ENCODE measurements around the gene CEP112.

CEP112 gene

DNA sequence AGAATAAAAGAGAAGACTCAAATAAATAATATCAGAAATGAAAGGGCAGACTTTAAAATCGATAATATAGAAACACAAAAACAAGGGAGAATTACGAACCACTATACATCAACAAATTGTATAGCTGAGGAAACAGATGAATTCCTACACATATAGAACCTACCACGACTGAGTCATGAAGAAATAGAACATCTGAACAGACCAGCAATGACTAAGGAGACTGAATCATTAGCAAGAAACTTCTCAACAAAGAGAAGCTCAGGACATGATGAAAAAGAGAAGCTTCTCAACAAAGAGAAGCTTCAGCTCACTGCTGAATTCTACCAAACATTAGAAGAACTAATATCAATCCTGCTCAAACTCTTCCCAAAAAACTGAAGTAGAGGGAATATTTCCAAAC is 255.9 kb downstream of the CEP112 start:
- no peak for DNase-seq (ENCODE audit: low read depth in 2 of 3, low spot score in 1 of 3)

DNA sequence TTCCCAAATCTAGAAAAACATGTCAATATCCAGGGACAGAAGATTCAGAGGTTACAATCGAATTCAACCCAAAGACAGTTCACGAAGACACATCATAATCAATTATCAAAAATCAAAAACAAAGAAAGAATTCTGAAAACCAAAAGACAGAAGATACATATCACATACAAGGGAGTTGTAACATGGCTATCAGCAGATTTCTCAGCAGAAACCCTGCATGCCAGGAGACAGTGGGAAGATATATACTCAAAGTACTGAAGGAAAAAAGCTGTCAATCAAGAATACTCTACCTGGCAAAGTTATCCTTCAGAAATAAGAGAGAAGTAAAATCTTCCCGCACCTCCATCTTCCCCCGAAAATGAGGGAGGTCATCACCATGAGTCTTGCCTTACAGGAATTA is 258.6 kb downstream of the CEP112 start:
- no peak for DNase-seq (ENCODE audit: low read depth in 2 of 3, low spot score in 1 of 3)

DNA sequence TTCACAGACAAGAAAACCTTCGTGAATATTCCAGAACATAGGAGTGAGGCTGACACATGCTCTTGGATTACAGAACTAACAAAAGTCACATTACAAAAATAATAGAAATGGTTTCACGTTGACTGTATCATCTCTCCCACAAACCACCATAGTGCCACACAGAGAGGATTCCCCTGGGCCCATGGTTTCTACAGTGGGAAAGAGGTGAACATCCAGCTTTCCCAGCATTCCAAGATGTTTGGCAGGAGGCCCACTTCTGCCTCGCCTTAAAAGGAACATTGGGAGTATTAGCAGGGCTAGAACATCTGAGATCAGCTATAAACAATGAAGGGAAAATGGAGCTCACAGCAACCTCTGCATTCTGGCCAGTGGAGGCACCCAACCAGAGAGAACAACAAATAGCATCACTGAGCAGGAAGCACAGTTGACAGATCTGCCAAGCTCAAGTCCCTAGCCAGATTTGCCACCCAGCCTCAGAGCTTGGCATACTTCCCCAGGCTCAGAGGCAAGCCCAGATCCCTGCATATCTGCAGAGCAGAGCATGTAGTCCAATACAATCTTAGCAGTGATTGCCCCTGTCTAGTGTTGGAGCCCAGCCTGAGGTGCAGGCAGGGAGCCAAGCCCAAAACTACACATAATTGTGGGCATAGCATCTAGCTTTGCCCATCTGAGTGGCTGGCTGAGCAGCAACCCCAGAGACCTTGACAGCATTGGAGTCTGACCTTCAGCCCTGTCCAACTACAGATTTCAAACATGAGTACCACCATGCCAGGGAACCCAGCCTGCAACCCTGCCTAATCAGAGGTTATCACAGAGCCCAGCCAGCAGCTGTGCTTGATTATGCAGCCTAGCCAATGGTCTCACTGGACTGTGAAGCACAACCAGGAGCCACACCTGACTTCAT is 260.4 kb downstream of the CEP112 start:
- no peak for DNase-seq (ENCODE audit: low read depth in 2 of 3, low spot score in 1 of 3)

DNA sequence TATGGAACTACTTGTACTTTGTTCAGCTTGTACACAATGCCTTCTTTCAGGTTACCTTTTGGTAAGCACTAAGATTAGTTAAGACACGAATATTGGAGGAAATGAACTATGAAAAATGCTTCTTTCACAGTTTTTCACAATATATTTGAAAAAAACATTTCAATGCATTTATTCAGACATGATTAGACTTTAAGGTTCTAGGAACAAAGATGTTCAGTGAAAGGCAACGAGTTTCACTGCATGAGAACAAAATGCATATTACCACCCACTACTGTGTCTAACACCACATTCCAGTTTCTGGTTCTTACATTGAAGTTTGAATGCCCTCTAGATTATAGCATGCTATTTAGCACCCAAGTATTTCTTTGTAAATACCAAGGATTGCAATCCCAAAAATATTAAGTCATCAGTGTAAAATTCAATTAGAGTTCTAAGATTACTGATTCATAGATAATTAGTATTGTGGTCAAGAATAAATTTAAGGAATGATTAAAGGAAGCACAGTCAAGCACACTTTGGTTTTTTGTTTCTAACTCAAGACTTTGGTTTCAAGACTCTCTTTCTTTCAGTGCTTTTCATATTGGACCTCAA is 261.7 kb downstream of the CEP112 start:
- no peak for DNase-seq (ENCODE audit: low read depth in 2 of 3, low spot score in 1 of 3)

DNA sequence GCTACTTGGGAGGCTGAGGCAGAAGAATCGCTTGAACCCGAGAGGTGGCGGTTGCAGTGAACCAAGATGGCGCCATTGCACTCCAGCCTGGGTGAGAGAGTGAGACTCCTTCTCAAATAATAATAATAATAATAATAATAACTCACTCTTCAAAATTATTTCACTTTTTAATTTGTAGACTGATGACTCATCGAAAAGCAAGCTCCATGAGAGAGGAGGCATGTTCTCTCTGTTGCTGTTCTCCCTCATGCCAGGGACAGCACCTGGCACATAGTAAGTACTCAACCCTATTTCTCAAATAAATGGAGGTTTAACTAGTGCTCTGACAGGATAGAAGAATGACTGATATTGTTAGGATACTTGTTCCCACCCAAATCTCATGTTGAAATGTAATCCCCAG is 265.3 kb downstream of the CEP112 start:
- no peak for DNase-seq (ENCODE audit: low read depth in 2 of 3, low spot score in 1 of 3)

DNA sequence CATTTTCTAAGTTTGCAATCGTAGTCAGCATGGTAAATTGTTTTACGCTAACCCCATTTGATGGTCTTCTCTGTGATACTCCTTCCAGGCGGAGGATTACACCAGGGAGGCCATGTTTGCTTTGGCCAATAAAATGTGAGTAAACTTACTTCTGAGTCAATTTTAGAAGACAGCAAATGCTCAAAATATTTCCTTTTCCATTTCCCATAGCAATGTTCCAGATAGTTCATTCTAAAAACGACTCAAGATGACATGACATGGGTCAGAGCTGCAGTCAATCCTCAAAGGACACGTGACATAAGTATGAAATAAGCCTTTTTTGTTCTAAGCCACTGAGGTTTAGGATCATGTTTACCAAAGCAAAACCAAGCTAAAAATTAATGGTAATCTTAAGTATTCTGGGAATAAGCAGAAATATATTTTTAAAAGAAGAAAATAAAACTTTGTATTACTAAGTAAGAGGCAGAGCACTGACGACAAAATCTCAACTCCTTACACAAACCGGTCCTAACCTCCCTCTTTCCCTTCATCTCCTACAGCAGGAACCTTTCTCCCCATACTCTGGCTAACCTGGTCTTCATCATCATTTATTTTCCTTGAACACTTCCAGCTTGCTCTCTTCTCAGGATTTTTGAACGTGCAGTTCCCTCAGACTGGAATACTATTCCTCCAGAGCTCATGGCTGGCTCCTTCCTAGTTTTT is 266.2 kb downstream of the CEP112 start:
- DNase-seq (ENCODE audit: low read depth in 2 of 3, low spot score in 1 of 3): no peak

DNA sequence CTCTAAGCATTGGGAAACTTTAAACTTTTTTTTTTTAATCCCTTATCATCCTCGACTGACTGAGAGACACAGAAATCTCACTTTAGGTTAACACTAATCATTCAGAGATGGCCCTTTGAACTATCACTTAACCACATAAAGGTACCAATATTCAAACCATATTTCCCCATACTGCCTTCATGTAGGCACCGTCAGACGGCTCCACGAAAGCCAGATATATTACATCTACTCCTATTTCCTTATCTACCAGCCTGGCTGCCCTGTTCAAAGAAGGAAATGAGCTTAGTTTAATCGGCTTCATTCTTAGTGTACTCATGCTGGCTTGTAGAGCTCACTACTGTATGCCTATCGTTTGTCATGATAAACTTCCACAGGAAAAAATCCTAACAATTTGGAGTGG is 270.9 kb downstream of the CEP112 start:
- no peak for DNase-seq (ENCODE audit: low read depth in 2 of 3, low spot score in 1 of 3)

DNA sequence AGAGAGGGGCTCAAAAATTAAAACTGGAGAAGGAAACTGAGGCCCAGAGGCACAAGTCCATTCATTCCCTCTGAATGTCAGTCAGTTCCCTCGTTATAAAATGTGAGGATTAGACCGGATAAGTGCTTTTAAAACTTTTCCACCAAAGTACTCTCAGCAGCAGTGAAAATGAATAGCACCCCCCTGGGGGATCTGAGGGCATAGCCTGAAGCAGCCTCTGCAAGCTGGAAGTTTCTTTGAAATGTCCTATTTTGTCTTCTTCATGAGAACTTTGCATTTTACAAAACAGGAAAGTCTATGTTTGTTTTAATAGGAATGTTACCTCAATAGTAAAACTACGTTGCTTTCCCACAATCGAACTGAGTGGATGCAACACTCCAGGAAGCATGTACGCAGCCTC is 273.0 kb downstream of the CEP112 start:
- DNase-seq (ENCODE audit: low read depth in 2 of 3, low spot score in 1 of 3): no peak

DNA sequence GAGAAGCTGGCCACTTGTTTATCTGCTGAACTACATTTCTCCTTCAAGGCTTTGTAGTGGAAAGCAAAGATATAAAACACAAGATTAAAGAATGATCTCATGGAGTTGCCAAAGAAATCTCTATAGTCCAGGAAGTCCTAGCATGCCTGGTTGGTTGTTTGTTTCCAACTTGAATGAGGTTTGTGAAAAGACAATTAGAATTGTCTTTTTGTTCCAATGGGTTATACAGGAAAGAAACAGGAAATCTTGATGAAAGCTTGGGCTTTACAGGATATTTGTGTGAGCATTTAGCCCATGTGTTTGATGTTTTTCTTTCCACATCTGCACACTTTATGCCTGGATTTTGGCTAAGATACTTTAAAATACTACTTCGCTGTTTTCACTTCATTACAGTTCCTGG is 273.4 kb downstream of the CEP112 start:
- DNase-seq (ENCODE audit: low read depth in 2 of 3, low spot score in 1 of 3): no peak

DNA sequence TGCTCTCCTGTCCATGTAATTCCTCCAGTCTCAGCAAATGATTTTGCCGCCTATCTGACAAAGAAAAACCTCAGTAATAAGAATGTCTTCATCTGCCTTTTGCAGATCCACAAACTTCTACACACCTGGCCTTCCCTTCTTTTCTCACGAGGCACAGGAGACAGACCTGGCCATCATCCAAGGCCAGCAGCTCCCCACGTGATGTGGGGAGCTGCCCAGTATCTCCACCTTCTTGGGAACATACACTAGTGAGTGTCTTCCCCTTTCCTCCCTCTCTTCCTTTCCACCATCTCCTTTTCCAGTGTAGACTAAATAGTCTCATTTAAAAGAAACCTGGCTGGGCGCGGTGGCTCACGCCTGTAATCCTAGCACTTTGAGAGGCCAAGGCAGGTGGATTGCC is 274.4 kb downstream of the CEP112 start:
- no peak for DNase-seq (ENCODE audit: low read depth in 2 of 3, low spot score in 1 of 3)

DNA sequence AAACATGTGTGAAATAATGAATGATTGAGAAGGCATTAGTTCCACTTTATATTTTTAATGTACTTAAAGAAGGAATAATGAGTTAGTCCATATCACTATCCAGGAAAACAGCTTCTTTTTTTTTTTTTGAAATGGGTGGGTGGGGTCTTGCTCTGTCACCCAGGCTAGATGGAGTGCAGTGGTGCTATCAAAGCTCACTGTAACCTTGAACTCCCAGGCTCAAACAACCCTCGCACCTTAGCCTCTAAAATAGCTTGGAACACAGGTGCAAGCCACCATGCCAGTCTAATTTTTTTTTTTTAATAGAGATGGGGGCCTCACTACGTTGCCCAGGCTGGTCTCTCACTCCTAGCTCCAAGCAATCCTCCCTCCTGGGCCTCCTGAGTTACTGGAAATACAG is 275.5 kb downstream of the CEP112 start:
- DNase-seq (ENCODE audit: low read depth in 2 of 3, low spot score in 1 of 3): no peak

DNA sequence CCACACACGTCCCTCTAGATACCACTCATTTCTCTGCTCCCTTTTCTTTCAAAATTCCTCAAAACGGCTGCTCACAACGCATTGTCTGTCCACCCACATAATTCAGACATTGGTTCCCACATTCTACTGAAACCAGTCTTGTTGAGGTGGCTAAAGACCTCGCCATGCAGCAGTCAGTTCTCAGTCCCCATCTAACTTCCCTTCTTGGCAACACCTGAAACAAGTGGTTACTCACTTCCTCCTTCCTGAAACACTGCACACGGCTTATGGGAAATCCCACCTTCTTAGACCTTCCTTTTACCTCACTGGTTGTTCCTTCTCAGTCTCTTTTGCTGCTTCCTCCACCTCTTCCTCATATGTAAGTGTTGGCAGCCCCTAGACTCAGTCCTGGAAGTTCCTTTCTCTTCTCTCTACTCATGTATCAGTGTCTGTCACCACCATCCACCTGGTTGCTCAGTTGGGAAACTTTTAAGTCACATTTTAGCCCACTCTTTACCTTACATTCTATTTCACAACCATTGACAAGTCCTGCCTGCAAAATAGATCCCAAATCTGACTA is 277.1 kb downstream of the CEP112 start:
- peak in 2 of 3 donors; percentile 4 to 19 for DNase-seq (ENCODE audit: low read depth in 2 of 3, low spot score in 1 of 3)

DNA sequence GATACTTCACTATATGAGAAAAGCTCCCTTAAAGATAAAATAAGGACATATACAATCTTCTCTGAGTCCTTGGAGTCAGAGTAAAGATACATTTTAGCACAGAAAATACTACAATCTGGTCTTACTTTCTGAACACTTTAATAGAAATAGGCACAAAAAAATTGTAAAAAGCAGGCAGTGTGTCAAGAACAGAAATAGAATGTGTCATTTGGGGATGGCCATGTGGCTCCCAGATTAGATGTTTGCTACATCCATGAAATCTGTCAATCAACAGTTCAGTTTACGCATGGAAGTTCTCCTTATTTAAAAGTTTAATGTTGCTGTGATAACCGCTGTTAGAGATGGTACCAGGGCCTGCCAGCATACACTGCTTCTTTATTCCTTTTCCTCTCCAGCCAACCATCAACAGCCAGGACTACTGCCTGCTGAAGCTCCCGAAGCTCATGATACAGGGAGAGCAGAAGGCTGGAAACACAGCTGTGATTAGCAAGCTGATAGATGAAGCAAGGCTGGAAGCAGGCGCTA is 278.5 kb downstream of the CEP112 start:
- DNase-seq (ENCODE audit: low read depth in 2 of 3, low spot score in 1 of 3): no peak

DNA sequence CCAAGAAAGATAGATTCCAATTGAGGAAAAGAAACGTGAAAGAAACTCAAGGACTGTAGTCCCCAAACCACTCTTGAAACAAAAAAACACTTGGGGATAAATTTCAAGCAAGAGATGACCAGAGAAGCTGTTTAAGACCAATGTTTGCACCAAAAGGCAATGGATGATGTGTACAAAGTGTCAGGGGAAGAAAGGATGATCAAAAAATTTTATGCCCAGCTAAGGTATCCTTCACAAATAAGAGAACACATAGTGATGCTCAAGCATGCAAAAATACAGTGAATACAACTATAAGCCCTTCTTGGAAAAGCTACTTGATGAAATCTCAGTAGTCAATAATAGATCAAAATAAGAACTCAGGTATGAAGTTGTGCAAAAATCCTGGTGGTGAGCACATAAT is 281.1 kb downstream of the CEP112 start:
- no peak for DNase-seq (ENCODE audit: low read depth in 2 of 3, low spot score in 1 of 3)

DNA sequence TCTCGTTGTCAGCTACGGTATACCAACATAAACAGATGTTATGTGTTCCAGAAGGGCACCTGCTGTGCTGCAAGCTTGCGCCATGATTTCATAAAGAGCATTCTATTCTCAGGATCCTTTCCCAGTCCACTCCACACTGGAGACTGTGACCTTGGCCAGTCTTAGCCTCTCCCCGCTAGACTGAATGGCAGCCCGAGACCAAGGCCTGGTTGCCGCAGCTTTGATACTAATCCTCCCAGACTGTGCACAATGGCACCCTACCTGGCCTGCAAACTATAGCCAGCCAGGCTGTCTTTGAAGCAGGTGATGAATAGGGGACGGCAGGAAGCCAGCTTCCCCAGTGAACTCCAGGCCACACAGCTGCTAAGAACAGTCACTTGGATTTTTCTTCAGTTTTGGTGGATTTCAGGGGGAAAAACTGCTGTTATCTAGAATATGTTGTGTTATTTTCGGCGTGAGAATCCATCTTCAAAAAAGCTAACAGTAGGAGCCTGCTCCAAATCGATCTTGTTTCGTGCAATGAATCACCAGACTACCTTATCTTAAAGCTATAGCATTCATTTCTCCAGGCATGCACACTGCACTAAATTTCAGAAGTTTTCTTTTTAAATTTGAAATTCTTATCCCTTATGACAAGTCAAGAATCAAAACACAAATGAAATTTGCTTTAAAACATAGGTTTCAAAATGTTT is 289.0 kb downstream of the CEP112 start:
- DNase-seq (ENCODE audit: low read depth in 2 of 3, low spot score in 1 of 3): no peak

DNA sequence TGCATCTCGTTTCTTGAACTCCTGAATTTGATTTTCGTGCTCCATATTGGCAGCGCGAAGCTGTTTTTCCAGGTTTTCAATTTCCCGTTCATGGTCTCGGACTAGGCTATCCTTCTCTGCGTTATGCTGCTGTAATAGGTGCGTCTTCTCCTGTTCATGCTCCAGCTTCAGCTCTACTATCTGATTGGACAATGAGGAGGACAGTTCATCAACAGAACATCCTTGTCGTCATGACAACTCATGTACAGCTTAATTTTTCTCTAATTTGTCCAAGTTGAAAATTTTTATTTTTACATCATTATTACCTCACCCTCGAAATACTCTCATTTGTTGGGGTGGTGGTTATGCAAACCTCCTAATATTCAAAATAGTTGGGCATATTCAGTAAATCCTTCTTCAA is 289.8 kb downstream of the CEP112 start:
- DNase-seq (ENCODE audit: low read depth in 2 of 3, low spot score in 1 of 3): no peak

DNA sequence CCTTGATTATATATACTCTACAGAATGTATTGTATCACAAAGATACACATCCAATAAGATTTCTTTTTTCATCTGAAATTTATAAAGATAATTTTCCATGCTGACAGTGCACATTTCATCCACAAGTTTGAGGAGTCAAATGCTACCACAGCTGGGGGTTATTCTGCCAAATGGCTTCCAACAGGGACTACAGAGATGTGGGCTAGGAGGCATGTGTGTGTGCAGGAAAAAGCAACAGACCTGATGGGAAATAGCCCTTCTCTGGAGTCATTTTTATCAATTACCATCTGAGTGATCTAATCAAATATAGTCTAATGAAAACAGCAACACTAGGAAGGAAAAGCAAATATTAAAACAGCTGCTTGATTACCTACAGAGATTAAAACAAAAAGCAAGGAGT is 290.5 kb downstream of the CEP112 start:
- no peak for DNase-seq (ENCODE audit: low read depth in 2 of 3, low spot score in 1 of 3)

DNA sequence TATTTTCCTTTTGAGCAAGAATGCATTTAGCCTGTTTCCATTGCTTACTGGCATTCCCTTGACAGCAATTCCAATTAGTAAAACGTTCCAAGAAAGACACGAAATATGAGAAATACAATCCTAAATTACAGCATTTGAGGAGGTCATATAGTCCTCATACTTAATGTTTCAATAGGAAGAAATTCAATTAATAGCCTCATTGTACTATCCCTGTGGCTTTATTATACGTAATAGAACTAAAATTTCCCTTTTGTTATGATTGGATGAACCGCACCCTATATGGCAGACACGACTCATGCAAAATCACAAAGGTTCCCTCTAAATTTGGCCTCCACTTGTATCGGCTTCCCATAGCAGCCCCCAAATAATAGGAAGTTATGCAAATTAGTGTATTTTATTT is 291.7 kb downstream of the CEP112 start:
- no peak for DNase-seq (ENCODE audit: low read depth in 2 of 3, low spot score in 1 of 3)

DNA sequence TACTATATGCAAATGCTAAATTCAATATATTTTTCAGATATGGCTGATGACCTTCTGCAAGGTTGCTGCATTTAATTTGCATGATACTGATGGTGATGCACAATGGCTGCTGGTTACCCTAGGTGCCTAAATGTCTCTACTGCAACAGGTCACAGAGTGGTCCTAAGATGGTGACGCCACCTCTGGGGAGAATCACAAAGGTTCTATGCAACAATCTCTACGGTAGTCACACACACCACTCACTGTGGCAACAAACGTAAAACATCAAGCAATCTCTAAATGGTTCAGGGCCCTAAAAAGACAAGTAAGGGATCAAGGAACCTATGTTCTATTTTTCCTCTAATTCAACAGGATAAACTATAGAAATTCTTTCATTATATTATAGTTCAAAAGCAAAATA is 293.3 kb downstream of the CEP112 start:
- no peak for DNase-seq (ENCODE audit: low read depth in 2 of 3, low spot score in 1 of 3)

DNA sequence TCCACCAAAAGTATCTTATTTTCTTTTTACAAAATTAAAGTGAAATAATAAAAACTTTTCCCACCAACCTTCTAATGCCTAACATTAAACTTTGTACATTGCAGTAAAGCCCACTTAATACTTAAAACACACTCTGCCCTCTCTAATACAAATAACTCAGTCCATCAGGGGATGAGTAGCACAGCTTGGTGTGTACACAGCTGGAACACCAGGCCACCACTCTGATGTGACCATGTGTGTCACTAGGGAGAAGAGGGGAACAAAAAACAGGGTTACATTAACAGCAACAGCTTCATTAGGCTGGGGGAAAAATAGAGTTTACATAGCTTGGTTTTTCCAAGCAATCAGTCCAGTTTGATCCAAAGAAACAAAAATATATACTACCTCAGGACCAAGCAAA is 295.0 kb downstream of the CEP112 start:
- DNase-seq (ENCODE audit: low read depth in 2 of 3, low spot score in 1 of 3): no peak

DNA sequence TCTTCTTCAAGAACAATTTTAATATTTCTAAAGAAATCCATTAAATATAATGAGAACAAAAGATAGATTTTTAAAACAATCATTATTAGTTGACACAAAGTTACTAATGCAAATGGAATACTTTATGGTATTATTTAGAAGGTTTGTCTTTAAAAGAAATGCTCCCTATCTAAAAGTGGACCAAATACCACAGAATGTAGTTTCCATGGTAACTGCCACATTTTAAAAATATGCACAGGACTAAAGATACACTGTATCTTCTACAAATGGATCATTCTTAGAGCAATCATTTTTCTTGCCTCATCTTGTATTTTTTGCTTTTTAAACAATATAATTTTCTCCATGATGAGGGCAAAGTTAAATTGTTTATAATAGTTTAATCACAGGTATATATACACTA is 296.0 kb downstream of the CEP112 start:
- DNase-seq (ENCODE audit: low read depth in 2 of 3, low spot score in 1 of 3): no peak

Data from stimulated activated CD4-positive, alpha-beta T cell treated with anti-CD3 and anti-CD28 coated beads, Interleukin-12 subunit alpha, Interleukin-12 subunit beta, amount 100 ng/mL, for 48 hours (primary cell).